ENCODE results near the gene MTMR1.

GRCh38 chrX:150696866-150697265 lies 3.7 kb downstream of the MTMR1 start:
- TF ChIP-seq CTCF (IDR thresholded peaks at IDR 0.05) (no peak), POLR2AphosphoS5 (IDR thresholded peaks at IDR 0.05; ENCODE audit: low read depth, low read length) (no peak), REST (IDR thresholded peaks at IDR 0.05; ENCODE audit: insufficient read depth in 1 of 2, low read depth in 2 of 2, low read length in 1 of 2) (no peak)
